Endothelial cell of umbilical vein (primary cell): ENCODE data around the gene TLCD2. TPM values are rescaled to one million over a fixed set of nuclear protein-coding genes. Genes with fewer than 3 reads are reported as not detected.

Experiments used
- BruUV-seq: library from RNA; stranded (reverse); fragments of 400-500 nt; replicated peaks from 2 replicates; lab custom pipeline; 2021; lab: Mats Ljungman, UMichigan
- CTCF ChIA-PET: fragments of 300-600, 350-600 bp; sonication (Branson Sonifier 250); formaldehyde crosslinking; loops from one replicate; lab custom pipeline; 2021; ENCODE audit warnings: antibody characterized with exemption, inconsistent platforms; lab: Charles Lee
- POLR2A ChIA-PET: fragments of 300-600, 350-600 bp; sonication (Branson Sonifier 250); formaldehyde crosslinking; loops from one replicate; lab custom pipeline; 2021; ENCODE audit warnings: antibody characterized with exemption, inconsistent platforms; lab: Charles Lee
- DNase-seq: peaks from one replicate; pipeline ENCODE4 v3.0.0-alpha.2; 2011; ENCODE audit warnings: low read depth, low spot score
- FAIRE-seq: peaks from 2 replicates; lab custom pipeline; 2011; peaks lifted over from hg19 to GRCh38; lab: Jason Lieb, UNC
- H2AFZ ChIP-seq: 2 replicates; pipeline ENCODE4 v1.6.0; 2012; ENCODE audit warnings: low read depth, low read length, control low read depth, inconsistent platforms
- H3K27ac ChIP-seq: 2 replicates; pipeline ENCODE4 v1.5.1; 2011; ENCODE audit warnings: low read depth, mild to moderate bottlenecking, control low read depth, low read length, moderate library complexity; ENCODE audit not compliant: insufficient read depth
- H3K27me3 ChIP-seq, 2 experiments: 2 replicates each; pipeline versions ENCODE4 v1.6.0 to v1.6.1; 2011; ENCODE audit warnings: low read length in 2 of 2, mixed read lengths in 1 of 2; ENCODE audit not compliant: control insufficient read depth in 2 of 2, insufficient read depth in 2 of 2
- H3K36me3 ChIP-seq, 2 experiments: 2 replicates in 1 of 2; 3 replicates in 1 of 2; pipeline ENCODE4 v1.5.1; 2011; ENCODE audit warnings: low read length in 2 of 2, mild to moderate bottlenecking in 1 of 2, moderate library complexity in 1 of 2; ENCODE audit not compliant: control insufficient read depth in 2 of 2, insufficient read depth in 2 of 2; ENCODE audit errors: extremely low read depth in 1 of 2
- H3K4me1 ChIP-seq: 3 replicates; pipeline ENCODE4 v1.5.1; 2011; ENCODE audit warnings: mild to moderate bottlenecking, low read length; ENCODE audit not compliant: control insufficient read depth, insufficient read depth; ENCODE audit errors: extremely low read depth
- H3K4me2 ChIP-seq: 2 replicates; pipeline ENCODE4 v1.6.1; 2011; ENCODE audit warnings: low read length, control low read depth, mixed read lengths; ENCODE audit not compliant: insufficient read depth
- H3K4me3 ChIP-seq, 3 experiments: fragments of 200-600 bp in 1 of 3; sonication (generic), shearing (Covaris generic) in 1 of 3; replicated peaks in 1 of 3; 2 replicates each; pipeline ENCODE4 v1.5.1; 2011 to 2016; ENCODE audit warnings: control low read depth in 3 of 3, low read length in 3 of 3, mild to moderate bottlenecking in 2 of 3, inconsistent platforms in 1 of 3, low read depth in 1 of 3, moderate library complexity in 1 of 3; ENCODE audit not compliant: insufficient read depth in 1 of 3
- H3K79me2 ChIP-seq: 2 replicates; pipeline ENCODE4 v1.6.0; 2012; ENCODE audit warnings: low read length, inconsistent platforms; ENCODE audit not compliant: control insufficient read depth, insufficient read depth
- H3K9ac ChIP-seq: replicated peaks from 2 replicates; pipeline ENCODE3; 2011; ENCODE audit warnings: low read length, control low read depth; ENCODE audit not compliant: insufficient read depth; ENCODE audit errors: extremely low read depth
- H3K9me1 ChIP-seq: replicated peaks from 3 replicates; pipeline ENCODE4 v1.6.0; 2011; ENCODE audit warnings: mild to moderate bottlenecking, low read length; ENCODE audit not compliant: control insufficient read depth, insufficient read depth; ENCODE audit errors: extremely low read depth
- H3K9me3 ChIP-seq: replicated peaks from 2 replicates; pipeline ENCODE4 v1.5.1; 2012; ENCODE audit warnings: low read length, inconsistent platforms; ENCODE audit not compliant: control insufficient read depth, insufficient read depth
- H4K20me1 ChIP-seq: replicated peaks from 2 replicates; pipeline ENCODE3; 2011; ENCODE audit warnings: mild to moderate bottlenecking, low read length; ENCODE audit not compliant: control insufficient read depth, insufficient read depth; ENCODE audit errors: extremely low read depth
- CTCF ChIP-seq, 2 donors: IDR thresholded peaks; 1 replicate in 1 of 2; 2 replicates in 1 of 2; pipeline ENCODE4 v1.5.1; 2011; ENCODE audit warnings: low read length in 2 of 2, mild to moderate bottlenecking in 2 of 2, moderate library complexity in 2 of 2, control low read depth in 1 of 2, inconsistent platforms in 1 of 2, low read depth in 1 of 2; ENCODE audit not compliant: insufficient read depth in 1 of 2; ENCODE audit errors: extremely low read depth in 1 of 2
- FOS ChIP-seq: IDR thresholded peaks from 2 replicates; pipeline ENCODE4 v1.6.1; 2011; ENCODE audit warnings: mild to moderate bottlenecking, low read length, moderate library complexity, borderline replicate concordance; ENCODE audit not compliant: insufficient read depth
- GATA2 ChIP-seq: IDR thresholded peaks from 2 replicates; pipeline ENCODE4 v1.7.0; 2011; ENCODE audit warnings: low read depth, mild to moderate bottlenecking, moderate library complexity, mixed read lengths, low read length; ENCODE audit not compliant: insufficient read length, insufficient read depth
- JUN ChIP-seq: IDR thresholded peaks from 2 replicates; pipeline ENCODE4 v1.6.1; 2011; ENCODE audit warnings: borderline replicate concordance, low read depth; ENCODE audit not compliant: insufficient read length, insufficient read depth
- MAX ChIP-seq: IDR thresholded peaks from 2 replicates; pipeline ENCODE4 v1.6.1; 2011; ENCODE audit not compliant: insufficient read depth, insufficient read length
- MYC ChIP-seq: IDR thresholded peaks from one replicate; pipeline ENCODE4 v1.6.1; 2011; ENCODE audit warnings: mild to moderate bottlenecking, low read depth, low read length
- POLR2A ChIP-seq: IDR thresholded peaks from 2 replicates; pipeline ENCODE4 v1.6.1; 2012; ENCODE audit warnings: low read depth, mild to moderate bottlenecking, control low read depth, low read length
- POLR2AphosphoS5 ChIP-seq: IDR thresholded peaks from 2 replicates; pipeline ENCODE4 v1.6.1; 2012; ENCODE audit warnings: low read depth, mild to moderate bottlenecking, control low read depth, low read length, moderate library complexity; ENCODE audit not compliant: insufficient read depth
- dilution Hi-C: fragments of 300-500 bp; cut with MboI; formaldehyde crosslinking; loops from one replicate; pipeline ENCODE4 v1.15.0; 2019; ENCODE audit warnings: low sequenced_read_pairs; ENCODE audit not compliant: extremely low pct_ligation_motif_present
- intact Hi-C: fragments of 100-400 bp; cut with micrococcal nuclease; formaldehyde crosslinking; loops from one replicate; pipeline ENCODE4 v1.10.0; 2022
- polyA plus RNA-seq, 4 experiments: library from polyadenylated mRNA; depleted of rRNA in 3 of 4; stranded (reverse) in 3 of 4; unstranded in 1 of 4; fragments of >200 nt; gene quantifications; 2 replicates each; pipeline versions ENCODE4 v1.2.1 to v1.2.3, GENCODE V29; 2011 to 2012; ENCODE audit warnings: missing spikeins in 1 of 4
- total RNA-seq: library from RNA; stranded (reverse); gene quantifications from 2 replicates; pipeline ENCODE4 v1.2.3, GENCODE V29; 2021

Gene TLCD2
- total and polyA plus RNA-seq, 2 donors (not counting 3 experiments of a cell fraction or from before 2014, with no cell fraction given) = 0.72 to 2.1 TPM

- ChIA-PET POLR2A (no interaction called here), CTCF (interaction anchor here (0.9 kb wide), 1 partner anchor 38 kb away, joined by 3 read pairs; no protein-coding TSS in a partner anchor)
- Histone ChIP-seq H3K79me2 (peaks cover 5% of the 10 kb centered on the region), H3K4me3 (no peak overlapping the region), H3K27me3 (no peaks in the 10 kb centered on the region), H3K9ac (no peak overlapping the region), H3K36me3 (peaks cover under 1 to 6% of the 10 kb centered on the region in 2 experiments), H3K4me1 (peaks cover 14% of the 10 kb centered on the region), H3K27ac (no peak overlapping the region), H2AFZ (no peak overlapping the region), H4K20me1 (no peaks in the 10 kb centered on the region), H3K9me3 (no peaks in the 10 kb centered on the region), H3K4me2 (no peak overlapping the region), H3K9me1 (no peaks in the 10 kb centered on the region)
- DNase-seq (no peak), FAIRE-seq (no peak)
- dilution Hi-C loops (no loop called here), intact Hi-C loops (no loop called here)
- no peak for TF ChIP-seq JUN
- TF ChIP-seq MYC = no peak
- TF ChIP-seq MAX = no peak
- no peak for TF ChIP-seq POLR2AphosphoS5
- no peak for TF ChIP-seq GATA2
- TF ChIP-seq CTCF (IDR thresholded peaks at IDR 0.05; ENCODE audit: extremely low read depth in 1 of 2, insufficient read depth in 1 of 2, low read depth in 1 of 2, low read length in 2 of 2) = no peak
- no peak for TF ChIP-seq POLR2A
- TF ChIP-seq FOS = no peak
- BruUV-seq = no TSS peak
Measured at GRCh38 chr17:1707107-1707506, 3.1 kb downstream of the TLCD2 start.
